ENCODE results near the gene SUSD5.
"Not testable (repeated sequence)": the region's sequence is repeated elsewhere in the genome, so short reads cannot be mapped to it uniquely, and the experiment has no call there.

The SUSD5 gene

GRCh38 chr3:33170531-33170930 is 48.1 kb downstream of the SUSD5 start:
- Histone ChIP-seq H3K36me3 (ENCODE audit: control insufficient read depth, insufficient read depth, low read length) (no peaks in the 10 kb centered on the region), H3K4me3 (ENCODE audit: low read depth, low read length) (no peak overlapping the region), H3K27me3 (ENCODE audit: control insufficient read depth, insufficient read depth, low read length) (no peaks in the 10 kb centered on the region), H2AFZ (no peak overlapping the region), H3K4me2 (ENCODE audit: low read length) (no peak overlapping the region), H3K9me3 (ENCODE audit: control insufficient read depth, low read length) (no peaks in the 10 kb centered on the region), H3K9ac (no peak overlapping the region), H3K79me2 (no peaks in the 10 kb centered on the region), H3K4me1 (no peaks in the 10 kb centered on the region), H3K27ac (no peak overlapping the region)
- no peak for TF ChIP-seq CTCF (IDR thresholded peaks at IDR 0.05)

DNA sequence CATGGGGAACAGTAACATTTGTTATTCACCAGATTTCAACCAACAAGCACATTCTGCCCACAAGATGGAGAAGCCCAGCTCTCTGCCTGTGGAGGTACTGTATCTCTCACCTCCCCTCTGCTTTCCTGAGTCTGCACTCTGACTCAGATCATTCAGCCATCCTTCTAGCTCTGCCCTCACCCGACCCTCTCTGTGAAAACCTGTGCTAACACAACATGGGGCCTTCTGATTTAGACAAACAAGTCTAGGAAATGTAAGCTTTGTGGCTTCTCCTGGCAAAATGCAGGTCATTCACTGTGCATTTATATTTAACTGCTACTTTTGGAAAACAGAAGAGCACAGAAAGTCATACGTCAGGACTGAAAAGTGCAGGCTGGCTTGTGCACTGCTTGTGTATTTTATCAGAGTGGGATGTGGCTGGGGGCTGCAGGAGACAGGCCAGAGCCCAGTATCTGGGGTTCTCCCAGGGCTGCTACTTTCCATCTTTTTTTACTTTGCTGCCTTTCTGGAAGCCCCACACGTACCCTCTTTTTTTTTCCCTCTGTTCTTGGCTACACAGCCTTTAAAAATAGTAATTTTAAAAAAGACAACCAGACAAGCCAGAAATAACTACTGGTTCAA is 50.8 kb downstream of the SUSD5 start:
- Histone ChIP-seq H3K27me3 (ENCODE audit: control insufficient read depth, insufficient read depth, low read length) (no peaks in the 10 kb centered on the region), H2AFZ (no peak overlapping the region), H3K4me3 (ENCODE audit: low read depth, low read length) (no peak overlapping the region), H3K4me2 (ENCODE audit: low read length) (no peak overlapping the region), H3K4me1 (no peaks in the 10 kb centered on the region), H3K27ac (no peak overlapping the region), H3K79me2 (no peaks in the 10 kb centered on the region), H3K9ac (no peak overlapping the region), H3K9me3 (ENCODE audit: control insufficient read depth, low read length) (no peaks in the 10 kb centered on the region), H3K36me3 (ENCODE audit: control insufficient read depth, insufficient read depth, low read length) (no peaks in the 10 kb centered on the region)
- no peak for TF ChIP-seq CTCF (IDR thresholded peaks at IDR 0.05)

DNA sequence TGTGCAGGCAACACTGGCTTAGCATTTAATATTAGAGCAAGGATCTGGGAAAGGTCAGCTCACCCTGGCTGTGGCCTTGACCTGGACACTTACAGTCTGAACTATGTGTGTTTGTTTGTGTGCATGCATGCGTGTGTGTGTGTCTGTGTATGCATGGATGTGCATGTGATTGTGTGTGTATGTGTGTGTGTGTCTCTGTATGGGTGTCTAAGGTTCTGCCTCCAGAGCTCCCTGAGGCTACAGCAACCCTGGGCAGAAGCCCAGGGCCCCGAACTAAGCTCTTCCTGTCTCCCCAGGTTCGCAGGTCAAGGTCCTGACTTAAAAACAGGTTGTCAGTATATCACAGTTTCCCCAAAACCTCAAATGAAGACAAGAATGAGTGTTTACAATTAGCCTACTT is 51.3 kb downstream of the SUSD5 start:
- no peak overlapping the region for H3K27ac ChIP-seq
- H3K4me1 ChIP-seq: no peaks in the 10 kb centered on the region
- no peak overlapping the region for H3K4me2 ChIP-seq (ENCODE audit: low read length)
- H3K27me3 ChIP-seq (ENCODE audit: control insufficient read depth, insufficient read depth, low read length): no peaks in the 10 kb centered on the region
- no peaks in the 10 kb centered on the region for H3K9me3 ChIP-seq (ENCODE audit: control insufficient read depth, low read length)
- H3K4me3 ChIP-seq (ENCODE audit: low read depth, low read length): no peak overlapping the region
- H3K9ac ChIP-seq: no peak overlapping the region
- no peak for TF ChIP-seq CTCF (IDR thresholded peaks at IDR 0.05)
- no peaks in the 10 kb centered on the region for H3K79me2 ChIP-seq
- no peak overlapping the region for H2AFZ ChIP-seq
- H3K36me3 ChIP-seq (ENCODE audit: control insufficient read depth, insufficient read depth, low read length): no peaks in the 10 kb centered on the region

DNA sequence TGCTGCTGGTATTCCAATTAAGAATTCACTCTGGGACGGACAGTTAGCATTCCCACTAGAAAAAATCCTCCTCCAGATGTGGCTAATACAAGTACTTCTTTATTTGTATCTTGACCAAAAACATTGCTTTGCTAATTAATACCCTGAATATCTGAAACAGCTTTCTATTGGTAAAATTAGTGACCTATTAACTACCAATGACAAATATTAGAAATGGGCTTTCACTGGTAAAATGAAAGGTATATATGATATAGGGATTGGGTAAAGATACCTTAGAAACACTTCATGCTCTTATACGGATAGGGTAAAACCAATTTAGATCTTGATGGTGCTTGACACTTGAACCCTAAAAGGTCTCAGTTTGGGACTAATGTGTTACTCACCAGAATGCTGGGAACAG is 52.5 kb downstream of the SUSD5 start:
- no peak for TF ChIP-seq CTCF (IDR thresholded peaks at IDR 0.05)
- Histone ChIP-seq H3K79me2 (no peaks in the 10 kb centered on the region), H3K9ac (no peak overlapping the region), H3K36me3 (ENCODE audit: control insufficient read depth, insufficient read depth, low read length) (no peaks in the 10 kb centered on the region), H3K27me3 (ENCODE audit: control insufficient read depth, insufficient read depth, low read length) (no peaks in the 10 kb centered on the region), H3K4me3 (ENCODE audit: low read depth, low read length) (no peak overlapping the region), H3K4me1 (no peaks in the 10 kb centered on the region), H3K4me2 (ENCODE audit: low read length) (no peak overlapping the region), H3K27ac (no peak overlapping the region), H3K9me3 (ENCODE audit: control insufficient read depth, low read length) (no peaks in the 10 kb centered on the region), H2AFZ (no peak overlapping the region)

DNA sequence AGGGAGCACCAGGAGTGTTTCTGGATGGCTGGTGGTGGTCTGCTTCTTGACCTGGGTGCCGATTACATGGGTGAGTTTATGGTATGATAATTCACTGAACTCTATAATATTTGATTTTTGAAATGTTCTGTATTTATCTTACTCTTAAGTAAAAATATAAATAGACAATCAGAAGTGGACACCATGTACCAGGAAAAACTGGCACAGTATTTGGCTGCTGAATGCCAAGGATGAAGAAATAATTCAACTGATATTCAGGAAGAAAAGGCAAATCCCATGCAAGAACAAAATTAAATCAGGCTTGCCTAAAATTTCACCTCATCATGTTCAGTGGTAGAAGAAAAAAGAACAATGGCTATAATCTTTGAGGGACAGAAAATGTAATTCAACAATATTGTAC is 53.2 kb downstream of the SUSD5 start:
- Histone ChIP-seq H2AFZ (no peak overlapping the region), H3K79me2 (no peaks in the 10 kb centered on the region), H3K4me1 (no peaks in the 10 kb centered on the region), H3K27me3 (ENCODE audit: control insufficient read depth, insufficient read depth, low read length) (no peaks in the 10 kb centered on the region), H3K27ac (no peak overlapping the region), H3K4me3 (ENCODE audit: low read depth, low read length) (no peak overlapping the region), H3K9me3 (ENCODE audit: control insufficient read depth, low read length) (no peaks in the 10 kb centered on the region), H3K4me2 (ENCODE audit: low read length) (no peak overlapping the region), H3K36me3 (ENCODE audit: control insufficient read depth, insufficient read depth, low read length) (no peaks in the 10 kb centered on the region), H3K9ac (no peak overlapping the region)
- TF ChIP-seq CTCF (IDR thresholded peaks at IDR 0.05): no peak

DNA sequence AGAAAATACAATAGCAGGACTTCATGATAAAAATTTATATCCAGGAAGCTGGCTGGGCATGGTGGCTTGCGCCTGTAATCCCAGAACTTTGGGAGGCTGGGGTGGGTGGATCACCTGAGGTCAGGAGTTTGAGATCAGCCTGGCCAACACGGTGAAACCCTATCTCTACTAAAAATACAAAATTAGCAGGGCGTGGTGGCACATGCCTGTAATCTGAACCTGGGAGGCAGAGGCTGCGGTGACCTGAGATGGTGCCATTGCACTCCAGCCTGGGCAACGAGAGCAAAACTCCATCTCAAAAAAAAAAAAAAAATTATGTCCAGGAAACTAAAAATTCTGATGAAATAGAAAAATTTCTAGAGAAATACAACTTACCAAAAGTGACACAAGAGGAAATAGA is 56.0 kb downstream of the SUSD5 start:
- H3K27me3 ChIP-seq (ENCODE audit: control insufficient read depth, insufficient read depth, low read length); H3K4me2 ChIP-seq (ENCODE audit: low read length); H3K36me3 ChIP-seq (ENCODE audit: control insufficient read depth, insufficient read depth, low read length); H3K27ac ChIP-seq; H3K4me3 ChIP-seq (ENCODE audit: low read depth, low read length); H3K79me2 ChIP-seq; H3K9me3 ChIP-seq (ENCODE audit: control insufficient read depth, low read length); H3K9ac ChIP-seq; H2AFZ ChIP-seq; H3K4me1 ChIP-seq: not testable (repeated sequence)
